ENCODE data around the gene DISP3. TPM values are rescaled to one million over a fixed set of nuclear protein-coding genes. Genes with fewer than 3 reads are reported as not detected.

Gene DISP3
- total and polyA plus RNA-seq, 9 of the 15 experiments (the other 6 are each of a cell fraction or from before 2014, with no cell fraction given): 0.03 to 0.19 (median 0.15) TPM; not detected in 5

DNA sequence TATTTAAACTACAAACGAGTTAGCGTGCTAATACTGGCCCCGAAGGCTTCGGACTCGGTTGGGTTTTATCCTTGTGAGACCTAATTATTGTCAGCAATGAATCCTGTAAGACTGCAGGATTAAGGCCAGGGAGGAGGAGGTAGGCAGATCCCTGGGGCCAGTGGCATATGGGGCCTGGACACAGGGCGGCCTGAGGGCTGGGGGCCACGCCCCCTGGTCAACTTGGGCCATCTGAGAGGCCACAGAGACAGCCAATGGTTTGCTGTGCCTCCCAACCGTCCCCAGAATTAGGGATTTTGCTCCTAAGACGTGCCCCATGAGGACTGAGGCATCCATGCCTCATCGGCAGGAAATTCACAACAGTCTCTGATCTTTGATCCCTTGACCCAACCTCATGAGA lies 31.1 kb upstream of the DISP3 start:
- Histone ChIP-seq H3K9ac (ENCODE audit: insufficient read depth in 1 of 2, low read depth in 2 of 2, low read length in 2 of 2) (no peak overlapping the region), H2AFZ (ENCODE audit: low read depth, low read length) (0 out of 2 replicates have a peak overlapping the region, but pooled peaks have one; percentile 34), H3K27ac (ENCODE audit: extremely low read depth, low read depth, low read length) (no peak overlapping the region), H3K27me3 (ENCODE audit: control insufficient read depth in 2 of 2, insufficient read depth in 2 of 2, low read length in 2 of 2) (peaks cover 23 to 74% of the 10 kb centered on the region in 2 experiments; a peak in 4 of 5 replicates), H3K36me3 (ENCODE audit: control insufficient read depth, insufficient read depth, low read length) (no peaks in the 10 kb centered on the region), H4K20me1 (replicated peaks; ENCODE audit: control insufficient read depth, insufficient read depth, low read length) (peaks cover 11% of the 10 kb centered on the region), H3K4me1 (replicated peaks in 1 of 2; ENCODE audit: control insufficient read depth in 2 of 2, insufficient read depth in 2 of 2, low read length in 2 of 2) (peaks cover 3 to 6% of the 10 kb centered on the region in 2 experiments; a peak in 2 of 5 replicates), H3K9me3 (replicated peaks; ENCODE audit: control insufficient read depth, insufficient read depth, low read depth, low read length) (no peaks in the 10 kb centered on the region), H3K79me2 (ENCODE audit: control insufficient read depth, insufficient read depth, low read length) (no peaks in the 10 kb centered on the region), H3K4me3 (no peak overlapping the region), H3K4me2 (ENCODE audit: insufficient read depth, low read length) (no peak overlapping the region), H3K9me1 (ENCODE audit: control insufficient read depth, insufficient read depth, low read length) (no peaks in the 10 kb centered on the region)
- DNase-seq (ENCODE audit: extremely low read depth in 1 of 4, low spot score in 3 of 4): peak in 2 of 4 experiments; percentile 26 to 34
- TF ChIP-seq, protein P1, sequence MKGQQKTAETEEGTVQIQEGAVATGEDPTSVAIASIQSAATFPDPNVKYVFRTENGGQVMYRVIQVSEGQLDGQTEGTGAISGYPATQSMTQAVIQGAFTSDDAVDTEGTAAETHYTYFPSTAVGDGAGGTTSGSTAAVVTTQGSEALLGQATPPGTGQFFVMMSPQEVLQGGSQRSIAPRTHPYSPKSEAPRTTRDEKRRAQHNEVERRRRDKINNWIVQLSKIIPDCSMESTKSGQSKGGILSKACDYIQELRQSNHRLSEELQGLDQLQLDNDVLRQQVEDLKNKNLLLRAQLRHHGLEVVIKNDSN (CRISPR knock-in tag; IDR thresholded peaks at IDR 0.05): no peak
- TF ChIP-seq ZNF24 (IDR thresholded peaks at IDR 0.05) (no peak), KLF10 (CRISPR knock-in tag; IDR thresholded peaks at IDR 0.05) (no peak), SAP30 (IDR thresholded peaks at IDR 0.05; ENCODE audit: borderline replicate concordance, insufficient read depth, low read depth, low read length, poor library complexity, severe bottlenecking) (no peak)
- in situ Hi-C loops (cut with MboI) (no loop called here), intact Hi-C loops (cut with micrococcal nuclease) (no loop called here)
- peak; percentile 22; the same call in 1 of the 3 replicates for ATAC-seq
- WGBS (ENCODE audit: insufficient coverage, low coverage, missing lambda C conversion rate): 12% methylated on average over 10 of the region's 10 CpGs
- CTCF ChIA-PET (ENCODE audit: low intra/inter-chr PET ratio): no interaction called here
- POLR2A ChIA-PET: interaction anchor here (0.6 to 0.8 kb wide), 2 partner anchors 72 to 429 kb away, joined by 3 to 4 read pairs; no protein-coding TSS in a partner anchor
- no TSS peak for BruUV-seq (replicated peaks)
- no peak for FAIRE-seq
